Stomach (tissue), 9 donors: ENCODE measurements around the gene OR51I2. TPM values are rescaled to one million over a fixed set of nuclear protein-coding genes. Genes with fewer than 3 reads are reported as not detected.

Source experiments
- DNase-seq, 2 donors: peaks; one replicate each; pipeline versions ENCODE4 v3.0.0 to v3.0.0-alpha.2; 2013 to 2019
- H3K27ac ChIP-seq, 5 donors: fragments of 200-600 bp in 4 of 5; sonication (generic) in 4 of 5; one replicate each; pipeline ENCODE4 v1.5.1; 2013 to 2019; ENCODE audit warnings: mild to moderate bottlenecking in 1 of 5, moderate library complexity in 1 of 5
- H3K27me3 ChIP-seq, 3 donors: fragments of 200-600 bp; sonication (generic); one replicate each; pipeline ENCODE4 v1.5.1; 2017 to 2019; ENCODE audit warnings: mixed run types in 1 of 3
- H3K36me3 ChIP-seq, 4 donors: fragments of 200-600 bp; sonication (generic); 1 replicate in 3 of 4; 2 replicates in 1 of 4; pipeline ENCODE4 v1.5.1; 2016 to 2019
- H3K4me1 ChIP-seq, 4 donors: fragments of 200-600 bp; sonication (generic); one replicate each; pipeline ENCODE4 v1.5.1; 2016 to 2019
- H3K4me3 ChIP-seq, 4 donors: fragments of 200-600 bp; sonication (generic) in 3 of 4; one replicate each; pipeline ENCODE4 v1.5.1; 2016 to 2019; ENCODE audit warnings: mild to moderate bottlenecking in 1 of 4
- H3K9me3 ChIP-seq, 4 donors: fragments of 200-600 bp; sonication (generic); one replicate each; pipeline ENCODE4 v1.5.1; 2016 to 2019
- CTCF ChIP-seq, 7 experiments: fragments of 450-650 bp in 4 of 7; fragments of 200-600 bp in 3 of 7; sonication (generic) in 3 of 7; IDR thresholded peaks; one replicate each; pipeline ENCODE4 v1.5.1; 2016 to 2019; ENCODE audit warnings: antibody characterized with exemption in 7 of 7, control low read depth in 2 of 7, mild to moderate bottlenecking in 1 of 7
- EP300 ChIP-seq: sonication (generic); formaldehyde crosslinking; IDR thresholded peaks from one replicate; pipeline ENCODE4 v1.6.1; 2017; ENCODE audit warnings: antibody characterized with exemption
- POLR2A ChIP-seq, 4 donors: fragments of 450-650 bp; IDR thresholded peaks; one replicate each; pipeline ENCODE4 v1.6.1; 2016; ENCODE audit warnings: antibody characterized with exemption in 4 of 4, control low read depth in 2 of 4, mild to moderate bottlenecking in 1 of 4, moderate library complexity in 1 of 4
- POLR2AphosphoS5 ChIP-seq, 3 donors: sonication (generic); formaldehyde crosslinking; IDR thresholded peaks; one replicate each; pipeline ENCODE4 v1.6.1; 2016; ENCODE audit warnings: antibody characterized with exemption in 3 of 3
- WGBS, 5 donors: extraction: QIAGEN DNeasy Blood & Tissue Kit in 3 of 5; methylation state at CpG; one replicate each; pipeline versions ENCODE4 v1.1.5 to v1.1.7; 2013 to 2018; 5-methylcytosine and 5-hydroxymethylcytosine counted together
- intact Hi-C: fragments of 100-400 bp; cut with DNase I; formaldehyde crosslinking; loops from one replicate; pipeline ENCODE4 v1.15.1; 2023; ENCODE audit warnings: low total_unique reads
- polyA plus RNA-seq, 3 donors: library from polyadenylated mRNA; stranded (reverse); fragments of 200-250 nt; gene quantifications; one replicate each; pipeline ENCODE4 v1.2.3, GENCODE V29; 2013
- total RNA-seq, 5 donors: library from RNA; depleted of rRNA; stranded (reverse); fragments of >200 nt; gene quantifications; one replicate each; pipeline versions ENCODE4 v1.1.0 to v1.2.3, GENCODE V29; 2014 to 2016
- donor health status: healthy with polysubstance abuse.
- donor health status: Bipolar disorder and iron deficiency.
- donor health status: healthy.

OR51I2 gene
- total and polyA plus RNA-seq, 8 donors, result not detected

- Histone ChIP-seq H3K9me3 (no peaks in the 10 kb centered on the region), H3K4me3 (no peak overlapping the region), H3K36me3 (no peaks in the 10 kb centered on the region), H3K27ac (no peak overlapping the region), H3K4me1 (no peaks in the 10 kb centered on the region), H3K27me3 (no peaks in the 10 kb centered on the region)
- intact Hi-C loops, result no loop called here
- TF ChIP-seq EP300 (no peak), POLR2AphosphoS5 (IDR thresholded peaks at IDR 0.05) (no peak), CTCF (IDR thresholded peaks at IDR 0.05) (no peak), POLR2A (IDR thresholded peaks at IDR 0.05) (no peak)
- DNase-seq, result no peak
- WGBS, 5 donors, result 52 to 61% (median 55%) methylated on average over 2 of the region's 2 CpGs
These were observed 50.5 kb downstream of the OR51I2 start for GRCh38 chr11:5499671-5500070.

- Histone ChIP-seq H3K4me1 (no peaks in the 10 kb centered on the region), H3K36me3 (no peaks in the 10 kb centered on the region), H3K9me3 (no peaks in the 10 kb centered on the region), H3K27me3 (no peaks in the 10 kb centered on the region), H3K4me3 (no peak overlapping the region), H3K27ac (no peak overlapping the region)
- TF ChIP-seq POLR2A (IDR thresholded peaks at IDR 0.05), result no peak
- TF ChIP-seq EP300, result no peak
- TF ChIP-seq CTCF (IDR thresholded peaks at IDR 0.05), result no peak
- TF ChIP-seq POLR2AphosphoS5 (IDR thresholded peaks at IDR 0.05), result no peak
- 75 to 86% (median 84%) methylated on average over 6 of the region's 6 CpGs for WGBS, 5 donors
- intact Hi-C loops, result no loop called here
- no peak for DNase-seq
These were observed 51.3 kb downstream of the OR51I2 start for GRCh38 chr11:5500393-5500801.

- H3K36me3 ChIP-seq, result no peaks in the 10 kb centered on the region
- H3K9me3 ChIP-seq, result no peaks in the 10 kb centered on the region
- intact Hi-C loops, result no loop called here
- H3K27me3 ChIP-seq, result no peaks in the 10 kb centered on the region
- no peak for DNase-seq
- H3K4me3 ChIP-seq, result no peak overlapping the region
- 61 to 75% (median 65%) methylated on average over 2 of the region's 2 CpGs for WGBS, 5 donors
- no peaks in the 10 kb centered on the region for H3K4me1 ChIP-seq
- no peak overlapping the region for H3K27ac ChIP-seq
- TF ChIP-seq CTCF (IDR thresholded peaks at IDR 0.05) (no peak), POLR2AphosphoS5 (IDR thresholded peaks at IDR 0.05) (no peak), POLR2A (IDR thresholded peaks at IDR 0.05) (no peak), EP300 (no peak)
These were observed 55.3 kb downstream of the OR51I2 start for GRCh38 chr11:5504403-5504921.

GRCh38 chr11:5505363-5506048 lies 56.4 kb downstream of the OR51I2 start:
- intact Hi-C loops, result no loop called here
- DNase-seq, result no peak
- Histone ChIP-seq H3K27ac (no peak overlapping the region), H3K9me3 (no peaks in the 10 kb centered on the region), H3K4me3 (no peak overlapping the region), H3K4me1 (no peaks in the 10 kb centered on the region), H3K27me3 (no peaks in the 10 kb centered on the region), H3K36me3 (no peaks in the 10 kb centered on the region)
- WGBS, 5 donors, result 83 to 87% (median 85%) methylated on average over 9 of the region's 9 CpGs
- TF ChIP-seq CTCF (IDR thresholded peaks at IDR 0.05) (no peak), POLR2AphosphoS5 (IDR thresholded peaks at IDR 0.05) (no peak), POLR2A (IDR thresholded peaks at IDR 0.05) (no peak), EP300 (no peak)

Other genes with a start within 250 kb of the OR51I2 start
- not detected for gene OR51V1, start 248.6 kb upstream of the OR51I2 start, total RNA-seq
- not detected for gene OR51V1, start 248.6 kb upstream of the OR51I2 start, polyA plus RNA-seq
- 1,000 to 10,000 TPM in 1 of 5 donors, 100 to 1,000 TPM in 1, 10 to 100 TPM in 1, 1 to 10 TPM in 2; 2.9 to 1,619 (median 29.5) TPM for gene HBB, start 222.3 kb upstream of the OR51I2 start, total RNA-seq
- gene HBB, start 222.3 kb upstream of the OR51I2 start, polyA plus RNA-seq, result 10 to 100 TPM in 2 of 3 donors, 1 to 10 TPM in 1; 3.1 to 15.1 (median 13.0) TPM
- gene HBD, start 214.8 kb upstream of the OR51I2 start, total RNA-seq, result 1 to 10 TPM in 1 of 5 donors, not detected in 4; 4.8 TPM
- gene HBD, start 214.8 kb upstream of the OR51I2 start, polyA plus RNA-seq, result under 1 TPM in 1 of 3 donors, not detected in 2; 0.20 TPM
- 1 to 10 TPM in 1 of 5 donors, not detected in 4; 6.2 TPM for gene HBG1, start 199.5 kb upstream of the OR51I2 start, total RNA-seq
- gene HBG1, start 199.5 kb upstream of the OR51I2 start, polyA plus RNA-seq, result not detected
- gene HBG2, start 194.5 kb upstream of the OR51I2 start, total RNA-seq, result 1,000 to 10,000 TPM in 1 of 5 donors, not detected in 4; 1,854 TPM
- gene HBG2, start 194.5 kb upstream of the OR51I2 start, polyA plus RNA-seq, result under 1 TPM in 1 of 3 donors, not detected in 2; 0.75 TPM
- 1 to 10 TPM in 1 of 5 donors, not detected in 4; 1.3 TPM for gene HBE1, start 179.4 kb upstream of the OR51I2 start, total RNA-seq
- not detected for gene HBE1, start 179.4 kb upstream of the OR51I2 start, polyA plus RNA-seq
- not detected for gene OR51B4, start 147.4 kb upstream of the OR51I2 start, total RNA-seq
- not detected for gene OR51B4, start 147.4 kb upstream of the OR51I2 start, polyA plus RNA-seq
- gene OR51B2, start 125.0 kb upstream of the OR51I2 start, total RNA-seq, result under 1 TPM in 1 of 5 donors, not detected in 4; 0.92 TPM
- gene OR51B2, start 125.0 kb upstream of the OR51I2 start, polyA plus RNA-seq, result not detected
- 1 to 10 TPM in 1 of 5 donors, under 1 TPM in 1, not detected in 3; 0.92 to 1.2 TPM for gene OR51B5, start 105.8 kb upstream of the OR51I2 start, total RNA-seq
- gene OR51B5, start 105.8 kb upstream of the OR51I2 start, polyA plus RNA-seq, result not detected
- not detected for gene OR51B6, start 97.8 kb upstream of the OR51I2 start, total RNA-seq
- not detected for gene OR51B6, start 97.8 kb upstream of the OR51I2 start, polyA plus RNA-seq
- gene OR51M1, start 65.5 kb upstream of the OR51I2 start, total RNA-seq, result not detected
- gene OR51M1, start 65.5 kb upstream of the OR51I2 start, polyA plus RNA-seq, result not detected
- not detected for gene OR51Q1, start 27.2 kb upstream of the OR51I2 start, total RNA-seq
- not detected for gene OR51Q1, start 27.2 kb upstream of the OR51I2 start, polyA plus RNA-seq
- gene OR51I1, start 7.8 kb upstream of the OR51I2 start, total RNA-seq, result not detected
- not detected for gene OR51I1, start 7.8 kb upstream of the OR51I2 start, polyA plus RNA-seq
- gene OR52D1, start 39.4 kb downstream of the OR51I2 start, total RNA-seq, result not detected
- not detected for gene OR52D1, start 39.4 kb downstream of the OR51I2 start, polyA plus RNA-seq
- 1 to 10 TPM in 1 of 5 donors, not detected in 4; 1.1 TPM for gene UBQLN3, start 60.6 kb downstream of the OR51I2 start, total RNA-seq
- not detected for gene UBQLN3, start 60.6 kb downstream of the OR51I2 start, polyA plus RNA-seq
- gene UBQLNL, start 67.4 kb downstream of the OR51I2 start, total RNA-seq, result under 1 TPM in 1 of 5 donors, not detected in 4; 0.92 TPM
- gene UBQLNL, start 67.4 kb downstream of the OR51I2 start, polyA plus RNA-seq, result under 1 TPM; 0.12 to 0.80 (median 0.31) TPM
- 10 to 100 TPM in 1 of 5 donors, 1 to 10 TPM in 1, under 1 TPM in 1, not detected in 2; 0.58 to 21.0 (median 1.3) TPM for gene OR52H1, start 99.2 kb downstream of the OR51I2 start, total RNA-seq
- gene OR52H1, start 99.2 kb downstream of the OR51I2 start, polyA plus RNA-seq, result not detected
- gene OR52B6, start 131.6 kb downstream of the OR51I2 start, total RNA-seq, result not detected
- gene OR52B6, start 131.6 kb downstream of the OR51I2 start, polyA plus RNA-seq, result not detected
- gene TRIM6, start 147.3 kb downstream of the OR51I2 start, total RNA-seq, result 10 to 100 TPM in 1 of 5 donors, 1 to 10 TPM in 1, under 1 TPM in 1, not detected in 2; 0.87 to 10.3 (median 2.6) TPM
- gene TRIM6, start 147.3 kb downstream of the OR51I2 start, polyA plus RNA-seq, result 1 to 10 TPM; 1.1 to 2.3 (median 1.2) TPM
- 10 to 100 TPM in 1 of 5 donors, 1 to 10 TPM in 2, under 1 TPM in 1, not detected in 1; 0.29 to 11.4 (median 2.6) TPM for gene TRIM34, start 175.7 kb downstream of the OR51I2 start, total RNA-seq
- 1 to 10 TPM; 2.9 to 8.7 (median 3.7) TPM for gene TRIM34, start 175.7 kb downstream of the OR51I2 start, polyA plus RNA-seq
- gene TRIM5, start 235.8 kb downstream of the OR51I2 start, total RNA-seq, result 10 to 100 TPM in 4 of 5 donors, not detected in 1; 12.6 to 81.4 (median 28.0) TPM
- gene TRIM5, start 235.8 kb downstream of the OR51I2 start, polyA plus RNA-seq, result 1 to 10 TPM; 4.2 to 9.5 (median 9.0) TPM
- gene TRIM22, start 240.5 kb downstream of the OR51I2 start, total RNA-seq, result 100 to 1,000 TPM in 1 of 5 donors, 10 to 100 TPM in 4; 34.8 to 131 (median 39.1) TPM
- 10 to 100 TPM; 12.4 to 39.4 (median 14.4) TPM for gene TRIM22, start 240.5 kb downstream of the OR51I2 start, polyA plus RNA-seq